Neural cell (in vitro differentiated cells): ENCODE measurements around the gene HUS1. TPM values are rescaled to one million over a fixed set of nuclear protein-coding genes. Genes with fewer than 3 reads are reported as not detected.
"Not testable (repeated sequence)": the region's sequence is repeated elsewhere in the genome, so short reads cannot be mapped to it uniquely, and the experiment has no call there.

ENCODE experiments used
- H2AFZ ChIP-seq: fragments of 200-600, 300-800 bp; sonication (generic), shearing (Covaris generic); 2 replicates; pipeline ENCODE4 v1.6.0; 2014; ENCODE audit warnings: low read depth, mild to moderate bottlenecking, antibody characterized with exemption, low read length, moderate library complexity
- H3F3A ChIP-seq: fragments of 200-600 bp; shearing (Covaris generic); 2 replicates; pipeline ENCODE4 v1.6.1; 2016; ENCODE audit warnings: mild to moderate bottlenecking, moderate library complexity, mixed read lengths, antibody characterized with exemption, low read length; ENCODE audit not compliant: insufficient read depth, poor library complexity, severe bottlenecking
- H3K27ac ChIP-seq: fragments of 200-600, 300-800 bp; sonication (generic), shearing (Covaris generic); 2 replicates; pipeline ENCODE4 v1.5.1; 2014; ENCODE audit warnings: mild to moderate bottlenecking, low read length, moderate library complexity
- H3K27me3 ChIP-seq: fragments of 300-800, 200-600 bp; sonication (generic), shearing (Covaris generic); 2 replicates; pipeline ENCODE4 v1.6.0; 2014; ENCODE audit warnings: mild to moderate bottlenecking, low read depth, low read length, moderate library complexity; ENCODE audit not compliant: insufficient read depth
- H3K36me3 ChIP-seq: fragments of 300-800, 200-600 bp; sonication (generic), shearing (Covaris generic); 2 replicates; pipeline ENCODE4 v1.5.1; 2014; ENCODE audit warnings: mild to moderate bottlenecking, antibody characterized with exemption, low read length, moderate library complexity; ENCODE audit not compliant: insufficient read depth
- H3K4me2 ChIP-seq: fragments of 300-800, 200-600 bp; sonication (generic), shearing (Covaris generic); 2 replicates; pipeline ENCODE4 v1.6.0; 2014; ENCODE audit warnings: mild to moderate bottlenecking, low read length
- H3K4me3 ChIP-seq: fragments of 300-800, 200-600 bp; sonication (generic), shearing (Covaris generic); 2 replicates; pipeline ENCODE4 v1.5.1; 2014; ENCODE audit warnings: mild to moderate bottlenecking, low read length, moderate library complexity
- H3K79me2 ChIP-seq: fragments of 200-600 bp; shearing (Covaris generic); replicated peaks from 2 replicates; pipeline ENCODE4 v1.6.0; 2014; ENCODE audit warnings: mild to moderate bottlenecking, low read length, moderate library complexity; ENCODE audit not compliant: insufficient read depth
- H3K9ac ChIP-seq: fragments of 300-800, 200-600 bp; sonication (generic), shearing (Covaris generic); 2 replicates; pipeline ENCODE4 v1.6.1; 2016; ENCODE audit warnings: mild to moderate bottlenecking, low read length, mixed read lengths
- H3K9me2 ChIP-seq: fragments of 200-600 bp; shearing (Covaris generic); 2 replicates; pipeline ENCODE4 v1.6.1; 2016; ENCODE audit warnings: mild to moderate bottlenecking, low read length, mixed read lengths; ENCODE audit not compliant: insufficient read depth
- H3K9me3 ChIP-seq: fragments of 200-600, 300-800 bp; sonication (generic), shearing (Covaris generic); 2 replicates; pipeline ENCODE4 v1.6.1; 2016; ENCODE audit warnings: mild to moderate bottlenecking, mixed run types, low read length, moderate library complexity, mixed read lengths
- H4K20me1 ChIP-seq: fragments of 200-600 bp; shearing (Covaris generic); 2 replicates; pipeline ENCODE4 v1.6.1; 2016; ENCODE audit warnings: mild to moderate bottlenecking, mixed run types; ENCODE audit not compliant: insufficient read depth
- CTCF ChIP-seq: fragments of 450-650 bp; IDR thresholded peaks from 2 replicates; pipeline ENCODE4 v1.5.1; 2014; ENCODE audit warnings: antibody characterized with exemption, mild to moderate bottlenecking, moderate library complexity; ENCODE audit not compliant: poor library complexity, severe bottlenecking
- EP300 ChIP-seq: fragments of 450-650 bp; conservative IDR thresholded peaks from 2 replicates; pipeline ENCODE4 v1.6.1; 2014; ENCODE audit warnings: antibody characterized with exemption, mild to moderate bottlenecking, moderate library complexity; ENCODE audit not compliant: poor library complexity, severe bottlenecking
- EZH2 ChIP-seq: fragments of 200-600, 300-800 bp; shearing (Covaris generic), sonication (generic); IDR thresholded peaks from 2 replicates; pipeline ENCODE4 v1.6.1; 2014; ENCODE audit warnings: antibody characterized with exemption, low read length, borderline replicate concordance, mild to moderate bottlenecking; ENCODE audit not compliant: insufficient read depth, poor library complexity, severe bottlenecking
- MXI1 ChIP-seq: fragments of 450-650 bp; conservative IDR thresholded peaks from 2 replicates; pipeline ENCODE4 v1.6.1; 2014; ENCODE audit warnings: antibody characterized with exemption, mild to moderate bottlenecking; ENCODE audit not compliant: poor library complexity, severe bottlenecking
- POLR2AphosphoS5 ChIP-seq: IDR thresholded peaks from 2 replicates; pipeline ENCODE4 v1.6.1; 2012
- RAD21 ChIP-seq: fragments of 450-650 bp; conservative IDR thresholded peaks from 2 replicates; pipeline ENCODE4 v1.6.1; 2014; ENCODE audit warnings: antibody characterized with exemption, mild to moderate bottlenecking, moderate library complexity
- REST ChIP-seq: IDR thresholded peaks from 2 replicates; pipeline ENCODE4 v1.6.1; 2012; ENCODE audit warnings: borderline replicate concordance
- SMC3 ChIP-seq: fragments of 450-650 bp; conservative IDR thresholded peaks from 2 replicates; pipeline ENCODE4 v1.6.1; 2014; ENCODE audit warnings: antibody characterized with exemption, mild to moderate bottlenecking, moderate library complexity; ENCODE audit not compliant: poor library complexity
- TAF1 ChIP-seq: IDR thresholded peaks from 2 replicates; pipeline ENCODE4 v1.6.1; 2012; ENCODE audit warnings: low read depth
- polyA plus RNA-seq: library from polyadenylated mRNA; depleted of rRNA; stranded (reverse); fragments of >200 nt; gene quantifications from 2 replicates; pipeline ENCODE4 v1.2.3, GENCODE V29; 2014

HUS1 gene
- polyA plus RNA-seq, 1 donor from 2014 or later = 17.4 TPM

GRCh38 chr7:47924266-47924665 is 55.1 kb downstream of the HUS1 start:
- Histone ChIP-seq H3K9ac (no peak overlapping the region), H4K20me1 (no peaks in the 10 kb centered on the region), H3K4me2 (no peak overlapping the region), H3K79me2 (no peaks in the 10 kb centered on the region), H3K27ac (no peak overlapping the region), H3K9me3 (no peaks in the 10 kb centered on the region), H3K36me3 (no peaks in the 10 kb centered on the region), H2AFZ (no peak overlapping the region), H3K27me3 (no peaks in the 10 kb centered on the region), H3F3A (no peaks in the 10 kb centered on the region), H3K4me3 (no peak overlapping the region), H3K9me2 (no peaks in the 10 kb centered on the region)
- TF ChIP-seq POLR2AphosphoS5 (no peak), TAF1 (no peak), REST (no peak), MXI1 (no peak), CTCF (no peak), SMC3 (no peak), EP300 (no peak), EZH2 (no peak), RAD21 (no peak)

- not testable (repeated sequence) for H3K4me3 ChIP-seq, H2AFZ ChIP-seq, H3K9ac ChIP-seq
These were observed 56.1 kb downstream of the HUS1 start for GRCh38 chr7:47923081-47923875.

GRCh38 chr7:47916514-47916913 is 62.9 kb downstream of the HUS1 start:
- H3K36me3 ChIP-seq = not testable (repeated sequence)

More at GRCh38 chr7:47923081-47923875, 56.1 kb downstream of the HUS1 start:
- H3K79me2 ChIP-seq, H3K36me3 ChIP-seq, H3K9me3 ChIP-seq, H3K9me2 ChIP-seq, H3F3A ChIP-seq, H3K4me2 ChIP-seq, H3K27me3 ChIP-seq, H4K20me1 ChIP-seq, H3K27ac ChIP-seq: not testable (repeated sequence)

More at GRCh38 chr7:47916514-47916913, 62.9 kb downstream of the HUS1 start:
- not testable (repeated sequence) for H3K9me2 ChIP-seq, H3K4me3 ChIP-seq, H3K27me3 ChIP-seq, H3K4me2 ChIP-seq, H3K27ac ChIP-seq, H3K9me3 ChIP-seq, H3K79me2 ChIP-seq, H3F3A ChIP-seq, H4K20me1 ChIP-seq, H3K9ac ChIP-seq, H2AFZ ChIP-seq
